ENCODE results near the gene FOXK1.

The FOXK1 gene

DNA sequence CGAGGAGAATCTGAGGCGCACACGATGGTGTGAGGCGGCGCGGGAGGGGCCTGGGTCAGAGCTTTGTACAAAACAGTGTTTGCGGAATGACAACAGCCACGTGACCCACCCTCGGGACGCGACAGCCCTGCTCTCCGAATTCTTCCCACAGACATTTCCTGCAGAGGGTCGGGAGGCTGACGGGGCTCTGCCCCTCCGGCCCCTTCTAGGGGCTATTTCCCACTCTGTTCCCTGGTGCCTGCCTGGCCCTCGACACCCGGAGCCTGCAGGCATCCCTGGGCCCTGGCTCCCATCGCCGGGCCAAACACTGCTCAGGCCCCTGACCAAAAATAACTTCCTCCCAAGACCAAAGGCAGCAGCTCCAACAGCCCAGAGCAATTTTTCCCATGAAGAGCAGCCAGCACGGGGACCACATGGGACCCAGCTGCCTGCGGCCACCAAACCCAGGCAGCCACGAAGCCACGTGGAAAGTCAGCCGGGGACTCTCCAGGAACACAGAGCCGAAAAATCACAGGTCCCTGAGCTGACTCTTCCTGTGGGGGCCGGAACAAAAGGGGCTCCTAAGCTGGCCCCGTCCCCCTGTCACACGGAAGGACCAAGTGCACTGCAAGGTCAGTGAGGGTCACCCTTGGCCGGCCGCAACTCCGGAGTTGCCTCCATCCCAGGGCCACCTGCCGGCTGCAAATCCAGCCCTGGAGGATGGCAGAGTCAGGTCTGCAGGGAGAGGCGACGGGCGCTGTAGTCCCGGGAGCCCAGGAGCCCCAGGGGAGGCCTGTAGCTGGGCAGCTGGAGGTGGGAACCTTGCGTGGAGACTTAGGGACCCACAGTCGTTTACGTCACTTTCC, 137.7 kb downstream of the FOXK1 start:
- DNase-seq (ENCODE audit: low read depth) = no peak

DNA sequence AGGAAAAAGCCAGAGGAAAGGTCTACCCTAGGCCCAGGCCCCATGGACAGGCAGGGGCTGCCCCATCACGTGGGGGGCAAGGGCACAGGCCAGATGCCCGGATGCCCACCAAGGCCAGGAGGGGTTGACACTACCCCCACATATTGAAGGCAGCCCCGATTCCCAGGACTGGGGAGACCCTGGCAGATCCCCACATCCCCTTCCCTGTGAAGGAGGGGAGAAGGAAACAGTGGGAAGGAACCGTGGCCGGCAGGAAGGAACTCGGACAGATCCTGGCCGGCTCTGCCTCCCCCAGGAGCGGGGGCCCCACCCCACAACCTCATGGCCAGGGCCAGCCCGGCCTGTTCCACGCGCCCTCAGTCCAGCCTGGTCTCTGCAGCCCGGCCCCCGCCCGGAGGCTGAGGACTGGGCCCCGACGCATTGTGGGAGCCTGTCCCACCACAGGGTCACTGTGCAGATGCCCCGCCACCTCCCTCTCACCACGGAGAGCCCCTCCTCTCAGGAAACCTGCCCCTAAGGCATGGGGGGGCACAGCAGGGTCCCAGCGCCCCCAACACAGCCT, 138.4 kb downstream of the FOXK1 start:
- no peak for DNase-seq (ENCODE audit: low read depth)

Measured in HS-5 (cell line).